ENCODE measurements around the gene CD6.
A peak's percentile ranks its signal among the peaks of the same experiment; 100 is the strongest.

CD6 gene

DNA sequence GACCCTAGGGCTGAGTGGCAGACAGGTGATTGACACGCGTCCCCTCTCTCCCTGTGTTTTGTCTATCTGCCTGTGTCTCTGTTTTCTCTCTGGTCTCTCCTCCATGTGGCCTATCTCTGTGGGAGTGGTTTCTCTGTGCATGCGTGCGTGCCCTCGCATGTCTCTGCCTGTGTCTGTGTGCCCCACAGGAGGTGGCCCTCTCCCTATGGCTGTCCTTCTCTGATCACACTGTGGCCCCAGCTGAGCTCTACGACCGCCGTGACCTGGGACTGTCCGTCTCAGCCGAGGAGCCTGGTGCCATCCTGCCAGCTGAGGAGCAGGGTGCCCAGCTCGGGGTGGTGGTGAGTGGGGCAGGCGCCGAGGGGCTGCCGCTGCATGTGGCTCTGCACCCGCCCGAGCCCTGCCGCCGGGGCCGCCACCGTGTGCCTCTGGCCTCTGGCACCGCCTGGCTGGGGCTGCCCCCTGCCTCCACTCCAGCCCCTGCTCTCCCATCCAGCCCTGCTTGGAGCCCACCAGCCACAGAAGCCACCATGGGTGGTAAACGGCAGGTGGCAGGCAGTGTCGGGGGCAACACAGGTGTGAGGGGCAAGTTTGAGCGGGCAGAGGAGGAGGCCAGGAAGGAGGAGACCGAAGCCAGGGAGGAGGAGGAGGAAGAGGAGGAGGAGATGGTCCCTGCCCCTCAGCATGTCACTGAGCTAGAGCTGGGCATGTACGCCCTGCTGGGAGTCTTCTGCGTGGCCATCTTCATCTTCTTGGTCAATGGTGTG lies 35.6 kb upstream of the CD6 start:
- Histone ChIP-seq H3K36me3 (ENCODE audit: control insufficient read depth in 2 of 2, insufficient read depth in 1 of 2, low read length in 2 of 2) (peaks cover 0 to 46% of the 10 kb centered on the region in 2 experiments; a peak in 1 of 3 replicates), H3K9me3 (ENCODE audit: control insufficient read depth, insufficient read depth, low read depth, low read length) (no peaks in the 10 kb centered on the region)
- TF ChIP-seq ZBTB49 (tag by site-specific recombination; IDR thresholded peaks at IDR 0.05; ENCODE audit: low read depth) = no peak
- TF ChIP-seq ZIC2 (tag by site-specific recombination; IDR thresholded peaks at IDR 0.05) = peak; percentile 22; the same call in 1 of the 2 replicates

DNA sequence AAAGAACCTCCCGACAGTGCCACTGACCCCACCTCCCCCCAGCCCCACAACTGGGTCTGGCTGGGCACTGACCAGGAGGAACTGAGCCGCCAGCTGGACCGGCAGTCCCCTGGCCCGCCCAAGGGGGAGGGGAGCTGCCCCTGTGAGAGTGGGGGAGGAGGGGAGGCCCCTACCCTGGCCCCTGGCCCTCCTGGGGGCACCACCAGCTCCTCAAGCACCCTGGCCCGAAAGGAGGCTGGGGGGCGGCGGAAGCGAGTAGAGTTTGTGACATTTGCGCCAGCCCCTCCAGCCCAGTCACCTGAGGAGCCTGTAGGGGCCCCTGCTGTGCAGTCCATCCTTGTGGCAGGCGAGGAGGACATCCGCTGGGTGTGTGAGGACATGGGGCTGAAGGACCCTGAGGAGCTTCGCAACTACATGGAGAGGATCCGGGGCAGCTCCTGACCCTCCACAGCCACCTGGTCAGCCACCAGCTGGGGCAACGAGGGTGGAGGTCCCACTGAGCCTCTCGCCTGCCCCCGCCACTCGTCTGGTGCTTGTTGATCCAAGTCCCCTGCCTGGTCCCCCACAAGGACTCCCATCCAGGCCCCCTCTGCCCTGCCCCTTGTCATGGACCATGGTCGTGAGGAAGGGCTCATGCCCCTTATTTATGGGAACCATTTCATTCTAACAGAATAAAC lies 34.9 kb upstream of the CD6 start:
- CTCF ChIA-PET = no interaction called here
- no peak for TF ChIP-seq ZNF843 (tag by site-specific recombination; IDR thresholded peaks at IDR 0.05)
- no peak for TF ChIP-seq REST (tag by site-specific recombination; IDR thresholded peaks at IDR 0.05)
- no peak for TF ChIP-seq ZNF223 (tag by site-specific recombination; IDR thresholded peaks at IDR 0.05)
- no peak for TF ChIP-seq TSHZ1 (tag by site-specific recombination; IDR thresholded peaks at IDR 0.05; ENCODE audit: borderline replicate concordance)
- no peak for TF ChIP-seq YY1 (tag by site-specific recombination; IDR thresholded peaks at IDR 0.05)
- no peak for TF ChIP-seq ZNF214 (tag by site-specific recombination; IDR thresholded peaks at IDR 0.05; ENCODE audit: borderline replicate concordance)
- no peak for TF ChIP-seq ZNF37A (tag by site-specific recombination; IDR thresholded peaks at IDR 0.05)
- TF ChIP-seq HOXC10 (CRISPR knock-in tag; IDR thresholded peaks at IDR 0.05) = no peak
- TF ChIP-seq ZNF416 (tag by site-specific recombination; IDR thresholded peaks at IDR 0.05) = no peak
- no peak for TF ChIP-seq ZNF670 (tag by site-specific recombination; IDR thresholded peaks at IDR 0.05; ENCODE audit: low read depth)
- TF ChIP-seq, protein P1, sequence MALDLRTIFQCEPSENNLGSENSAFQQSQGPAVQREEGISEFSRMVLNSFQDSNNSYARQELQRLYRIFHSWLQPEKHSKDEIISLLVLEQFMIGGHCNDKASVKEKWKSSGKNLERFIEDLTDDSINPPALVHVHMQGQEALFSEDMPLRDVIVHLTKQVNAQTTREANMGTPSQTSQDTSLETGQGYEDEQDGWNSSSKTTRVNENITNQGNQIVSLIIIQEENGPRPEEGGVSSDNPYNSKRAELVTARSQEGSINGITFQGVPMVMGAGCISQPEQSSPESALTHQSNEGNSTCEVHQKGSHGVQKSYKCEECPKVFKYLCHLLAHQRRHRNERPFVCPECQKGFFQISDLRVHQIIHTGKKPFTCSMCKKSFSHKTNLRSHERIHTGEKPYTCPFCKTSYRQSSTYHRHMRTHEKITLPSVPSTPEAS (tag by site-specific recombination; IDR thresholded peaks at IDR 0.05) = no peak
- no peak for TF ChIP-seq ZNF221 (tag by site-specific recombination; IDR thresholded peaks at IDR 0.05; ENCODE audit: borderline replicate concordance)
- no peak for TF ChIP-seq GLI2 (tag by site-specific recombination; IDR thresholded peaks at IDR 0.05; ENCODE audit: borderline replicate concordance, low read depth)
- no peak for TF ChIP-seq SCRT2 (tag by site-specific recombination; IDR thresholded peaks at IDR 0.05)
- TF ChIP-seq ZNF549 (tag by site-specific recombination; IDR thresholded peaks at IDR 0.05) = no peak
- H3K4me1 ChIP-seq (ENCODE audit: control insufficient read depth, insufficient read depth, low read length) = no peaks in the 10 kb centered on the region
- no peaks in the 10 kb centered on the region for H3K9me3 ChIP-seq (ENCODE audit: control insufficient read depth, insufficient read depth, low read depth, low read length)
- no peak overlapping the region for H3K4me3 ChIP-seq (ENCODE audit: low read depth, low read length)
- POLR2A ChIA-PET = interaction anchor here (1.1 kb wide), 1 partner anchor 23 kb away, joined by 3 read pairs; the partner anchor contains the start of gene TMEM109
- H3K36me3 ChIP-seq (ENCODE audit: control insufficient read depth in 2 of 2, insufficient read depth in 1 of 2, low read length in 2 of 2) = peaks cover 0 to 39% of the 10 kb centered on the region in 2 experiments; a peak in 1 of 3 replicates
- H3K27ac ChIP-seq (ENCODE audit: extremely low read depth, low read depth, low read length) = no peak overlapping the region

More for the DNA sequence above, 35.6 kb upstream of the CD6 start:
- H3K4me3 ChIP-seq (ENCODE audit: low read depth, low read length) = no peak overlapping the region
- H3K4me1 ChIP-seq (ENCODE audit: control insufficient read depth, insufficient read depth, low read length) = no peaks in the 10 kb centered on the region
- POLR2A ChIA-PET = no interaction called here
- CTCF ChIA-PET = no interaction called here
- no peak overlapping the region for H3K27ac ChIP-seq (ENCODE audit: extremely low read depth, low read depth, low read length)

Data from HEK293 (cell line).